GM21529 (cell line): Measurements from ENCODE around the gene PNKD.

ENCODE experiments used
- ATAC-seq: cut with Tn5 transposase; IDR thresholded peaks from one replicate; pipeline ENCODE4 v1.9.1; 2021; ENCODE audit not compliant: unreplicated experiment

Gene PNKD

DNA sequence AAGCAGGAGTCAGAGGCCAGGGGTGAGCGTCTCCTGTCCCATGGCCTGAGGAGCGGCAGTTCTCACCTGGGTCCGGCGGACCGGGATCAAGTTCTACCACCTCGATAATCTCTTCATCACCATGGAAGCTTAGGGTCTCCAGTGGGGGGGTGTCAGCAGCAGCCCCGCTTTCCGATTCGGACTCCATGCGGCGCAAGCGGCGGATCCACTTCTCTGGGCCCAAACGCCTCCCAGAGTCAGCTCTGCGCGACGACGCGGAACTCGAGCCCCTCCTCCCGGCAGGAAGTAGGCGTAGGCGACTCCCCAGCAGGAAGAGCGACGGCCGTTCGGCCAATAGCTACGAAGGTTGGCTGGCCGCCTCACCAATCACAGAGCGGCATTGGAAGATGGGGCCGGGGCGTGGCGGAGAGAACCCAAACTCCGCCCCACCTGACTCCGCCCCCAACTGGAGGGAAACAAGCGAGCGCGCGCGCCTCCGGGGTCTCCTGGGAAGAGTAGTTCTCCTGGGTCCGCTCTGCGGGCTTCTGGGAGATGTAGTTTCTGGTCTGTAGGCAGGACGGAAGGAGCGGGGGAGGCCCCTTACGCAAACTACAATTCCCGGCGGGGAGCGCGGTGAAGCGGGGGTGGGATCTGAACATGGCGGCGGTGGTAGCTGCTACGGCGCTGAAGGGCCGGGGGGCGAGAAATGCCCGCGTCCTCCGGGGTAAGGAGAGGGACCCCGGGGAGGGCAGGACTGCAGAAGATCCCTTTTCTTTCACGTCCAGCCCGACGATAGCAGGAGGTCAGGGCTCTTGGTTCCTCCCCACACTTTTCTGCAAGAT is at the start of gene PNKD, which contains the start of gene AAMP:
Gene PNKD (plus strand): TSS at position 620 of the 821 bp plus-strand sequence. CDS start 17 bp downstream, at position 637.
Gene AAMP (minus strand): TSS at position 238 of the 821 bp plus-strand sequence. CDS start 51 bp downstream, at position 187.
- ATAC-seq: peak; percentile 90

GRCh38 chr2:218221000-218221399 is 49.3 kb upstream of the PNKD start:
- no peak for ATAC-seq

GRCh38 chr2:218223046-218223445 is 47.3 kb upstream of the PNKD start:
- no peak for ATAC-seq

GRCh38 chr2:218224186-218224585 is 46.1 kb upstream of the PNKD start:
- ATAC-seq: no peak

DNA sequence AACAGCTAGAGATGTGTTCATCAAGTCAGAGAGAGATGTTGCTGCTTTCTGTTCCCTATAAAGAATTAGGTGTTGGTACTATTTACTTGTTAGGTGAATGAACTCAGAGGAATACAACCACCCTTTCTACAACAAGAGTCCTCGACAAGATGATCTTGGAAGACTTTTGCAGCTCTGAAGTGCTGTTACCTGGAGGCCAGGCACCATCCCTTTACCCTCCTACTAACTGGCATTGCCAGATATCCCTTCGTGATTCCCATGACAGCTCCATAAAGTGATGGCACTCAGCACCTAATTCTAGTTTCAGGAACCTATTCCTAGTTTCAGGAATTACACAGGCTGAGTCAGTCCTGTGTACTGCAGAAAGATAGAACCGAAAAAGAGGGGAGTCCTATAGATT is 43.4 kb upstream of the PNKD start:
- ATAC-seq: no peak

- no peak for ATAC-seq
Measured at GRCh38 chr2:218228366-218229090, 41.8 kb upstream of the PNKD start.

DNA sequence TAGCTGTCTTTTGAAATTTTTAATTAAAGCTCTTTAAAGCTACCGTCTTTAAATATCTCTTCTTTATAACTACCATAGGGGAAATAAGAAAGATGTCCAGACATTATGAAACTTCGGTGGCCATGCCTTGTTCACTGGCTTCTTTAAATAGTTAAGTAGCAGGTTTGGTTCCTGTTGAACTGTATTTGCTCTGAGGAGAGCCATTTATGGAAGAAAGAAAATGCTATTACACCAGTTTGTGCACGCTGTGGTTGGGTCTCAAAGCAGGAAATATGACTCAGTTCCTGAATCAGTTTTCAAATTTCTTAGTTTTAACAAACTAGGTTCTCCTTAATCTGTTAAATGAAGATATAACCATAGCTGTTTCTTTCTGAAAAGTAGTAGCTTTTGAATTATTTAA is 41.1 kb upstream of the PNKD start:
- ATAC-seq: peak; percentile 93

GRCh38 chr2:218229851-218230250 is 40.5 kb upstream of the PNKD start:
- no peak for ATAC-seq

DNA sequence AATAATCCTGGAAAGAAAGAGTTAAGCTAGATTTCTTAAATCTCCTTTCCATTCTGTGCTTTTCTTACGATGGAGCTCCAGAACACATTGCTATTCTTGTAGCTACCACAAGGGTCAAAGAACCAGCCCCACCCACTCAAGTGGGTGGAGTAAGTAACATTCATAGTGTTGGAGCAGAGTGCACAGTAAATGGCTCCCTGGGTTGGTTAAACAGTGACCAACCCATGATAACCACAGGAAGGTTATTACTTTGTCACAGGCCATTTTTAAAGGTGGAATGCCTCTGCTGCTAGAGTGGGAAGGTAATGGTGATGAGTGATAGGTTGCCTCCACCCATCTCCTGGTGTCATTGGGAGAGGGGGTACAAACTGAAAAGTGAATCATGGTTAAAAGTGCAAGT is 39.4 kb upstream of the PNKD start:
- ATAC-seq: peak; percentile 41

DNA sequence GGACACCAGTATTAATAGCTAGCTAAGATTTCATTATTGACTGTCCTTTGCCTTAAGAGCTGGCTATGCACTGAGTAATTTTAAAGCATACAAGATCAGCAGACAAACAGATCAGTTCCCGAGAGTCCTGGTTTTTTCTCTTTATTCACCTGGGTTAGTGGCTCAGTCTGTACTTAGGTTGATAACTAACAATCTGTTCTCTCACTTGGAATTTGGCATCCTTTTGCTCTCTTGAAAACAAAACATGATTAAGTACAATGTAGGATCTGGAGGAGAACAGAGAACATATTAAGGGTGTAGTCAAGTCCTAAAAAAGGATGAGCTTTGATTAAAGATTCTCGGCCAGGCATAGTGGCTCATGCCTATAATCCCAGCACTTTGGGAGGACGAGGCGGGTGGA is 36.8 kb upstream of the PNKD start:
- ATAC-seq: no peak

- no peak for ATAC-seq
Measured at GRCh38 chr2:218234521-218234920, 35.8 kb upstream of the PNKD start.

DNA sequence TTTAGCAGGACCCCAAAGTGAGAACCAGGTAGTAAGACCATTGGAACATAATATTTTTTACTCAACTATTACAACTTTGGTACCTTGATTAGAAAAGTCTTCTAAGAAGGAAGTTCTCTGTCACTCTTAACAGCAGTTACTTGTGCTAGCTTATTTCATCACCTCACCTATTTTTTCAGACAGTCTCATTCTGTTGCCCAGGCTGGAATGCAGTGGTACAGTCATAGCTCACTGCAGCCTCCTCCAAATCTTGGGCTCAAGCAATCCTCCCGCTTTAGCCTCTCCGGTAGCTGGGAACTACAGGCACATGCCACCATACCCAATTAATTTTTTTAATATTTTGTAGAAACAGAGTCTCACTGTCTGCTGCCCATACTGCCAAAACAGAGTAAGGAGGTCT is 35.3 kb upstream of the PNKD start:
- no peak for ATAC-seq

DNA sequence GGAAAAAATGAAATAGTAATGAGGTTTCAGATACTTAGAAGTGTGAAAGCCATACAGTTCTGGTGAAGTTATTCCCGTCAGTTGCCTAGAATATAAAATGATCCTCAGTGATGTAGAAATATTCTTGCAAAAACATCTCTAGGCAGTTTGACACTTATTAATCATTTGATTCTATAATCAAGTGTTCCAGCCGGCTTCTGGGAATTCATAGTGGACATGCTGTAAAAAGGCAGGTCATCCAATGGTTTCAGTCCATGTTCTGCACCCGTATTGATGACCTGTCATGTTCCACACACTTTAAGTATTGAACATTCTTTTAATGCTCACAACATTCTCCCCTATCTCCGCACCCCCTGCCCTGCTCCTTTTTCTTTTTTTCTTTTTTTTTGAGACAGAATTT is 33.5 kb upstream of the PNKD start:
- ATAC-seq: no peak

DNA sequence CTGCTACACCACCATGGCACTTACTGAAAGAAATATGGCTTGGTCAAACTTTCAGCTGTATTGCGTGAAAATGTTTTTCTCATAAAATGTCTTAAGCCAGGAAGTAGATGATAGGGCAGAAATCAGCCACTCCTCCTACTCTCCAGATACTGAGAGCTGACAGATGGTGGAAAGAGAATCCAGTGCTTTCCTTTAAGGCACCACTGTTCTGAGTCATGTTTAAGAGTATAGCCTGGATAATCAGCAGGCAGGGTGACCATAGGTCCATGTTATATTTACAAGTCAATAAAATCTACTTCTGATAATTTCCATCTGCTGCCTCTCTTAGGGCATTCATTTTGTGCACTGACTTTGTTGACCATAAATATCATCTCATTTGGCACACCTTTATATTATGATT is 31.4 kb upstream of the PNKD start:
- ATAC-seq: no peak

DNA sequence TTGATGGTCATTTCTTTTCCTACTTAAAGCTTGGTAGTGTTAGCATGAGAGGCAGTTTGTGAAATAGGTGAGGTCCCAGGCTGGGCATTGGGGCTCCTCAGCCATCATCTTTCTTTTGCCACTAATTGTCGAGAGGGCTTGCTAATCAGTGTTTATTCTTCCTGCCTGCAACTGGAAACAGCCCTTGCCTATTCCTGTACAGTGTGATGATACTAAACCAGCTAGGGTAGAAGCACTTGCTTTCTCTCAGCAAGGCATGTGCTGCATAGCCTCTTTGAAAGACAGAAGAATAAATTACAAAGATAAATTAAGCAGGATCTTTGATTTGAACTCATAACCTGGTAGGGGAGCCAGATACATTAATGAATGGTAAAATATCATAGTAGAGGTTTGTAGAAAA is 26.1 kb upstream of the PNKD start:
- ATAC-seq: no peak

DNA sequence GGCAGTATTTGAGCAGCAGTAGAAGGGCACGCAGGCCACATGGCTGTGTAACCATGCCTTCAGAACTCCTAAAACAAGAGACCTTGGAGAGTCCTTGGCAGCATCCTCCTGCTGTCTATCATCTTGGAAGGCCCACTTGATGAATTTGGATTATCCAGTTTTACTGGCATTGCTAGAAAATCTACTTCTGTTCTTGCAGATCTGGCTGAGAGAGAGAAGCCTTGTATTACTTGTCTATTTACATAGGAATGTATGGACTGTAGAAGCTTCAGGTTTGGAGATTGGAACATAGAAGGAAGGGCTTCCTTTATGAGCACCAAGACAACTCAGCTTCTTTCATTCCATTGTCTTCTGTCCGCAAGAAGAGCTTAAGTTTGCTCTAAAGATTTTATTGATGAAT is 25.7 kb upstream of the PNKD start:
- ATAC-seq: no peak

GRCh38 chr2:218245214-218245613 is 25.1 kb upstream of the PNKD start:
- no peak for ATAC-seq

DNA sequence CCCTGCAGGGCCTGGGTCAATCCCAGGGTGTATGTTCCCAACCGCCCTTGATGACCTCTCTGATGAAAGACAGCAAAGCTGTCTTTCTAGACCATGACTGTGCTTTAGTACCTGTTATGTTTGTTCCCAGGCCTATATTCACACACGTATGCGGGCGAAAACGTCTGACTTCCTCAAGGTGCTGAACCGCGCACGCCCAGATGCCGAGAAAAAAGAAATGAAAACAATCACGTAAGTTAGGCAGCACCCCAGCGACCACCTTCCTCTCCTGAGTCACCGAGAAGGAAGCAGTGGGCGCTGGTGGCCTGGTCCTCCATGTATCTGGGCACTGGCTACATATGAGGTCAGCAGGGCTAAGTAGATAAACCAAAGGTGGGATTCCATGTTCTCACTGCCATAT is 20.6 kb upstream of the PNKD start:
- ATAC-seq: no peak

DNA sequence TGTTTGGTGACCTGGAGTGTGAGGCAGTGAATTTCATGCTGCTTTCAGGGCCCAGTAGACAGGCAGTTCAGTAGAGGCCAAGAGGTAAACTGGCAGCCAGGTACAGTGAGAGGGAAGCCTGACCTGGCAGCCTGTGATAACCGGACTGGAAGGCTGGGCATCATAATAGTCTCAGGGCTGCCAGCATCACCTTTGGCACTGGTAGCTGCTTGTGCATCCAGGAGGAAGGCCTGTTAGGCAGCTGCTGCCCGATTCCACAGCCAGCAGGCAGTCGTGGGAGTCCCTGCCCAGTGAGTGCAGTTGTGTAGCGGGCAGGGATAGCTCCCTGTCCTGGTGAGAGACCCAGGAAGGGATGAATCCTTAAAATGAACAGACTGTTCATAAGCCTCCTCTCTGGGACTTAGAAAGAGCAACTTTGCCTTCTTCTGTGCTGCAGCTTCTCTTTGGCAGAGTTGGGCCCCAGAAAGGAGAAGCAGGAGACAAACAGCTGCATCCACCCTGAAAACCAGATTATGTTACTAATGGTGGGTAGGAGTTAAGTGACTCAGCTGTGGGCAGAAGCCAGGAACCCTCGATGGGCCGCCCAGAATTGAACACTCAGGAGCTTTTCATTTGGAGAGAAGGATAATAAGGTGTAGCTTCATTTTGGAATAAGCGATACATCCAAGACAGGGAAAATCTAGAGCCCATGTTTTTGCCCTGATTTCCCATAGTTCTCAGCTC is 17.6 kb upstream of the PNKD start:
- ATAC-seq: no peak

- no peak for ATAC-seq
Measured at GRCh38 chr2:218253232-218253625, 17.1 kb upstream of the PNKD start.

DNA sequence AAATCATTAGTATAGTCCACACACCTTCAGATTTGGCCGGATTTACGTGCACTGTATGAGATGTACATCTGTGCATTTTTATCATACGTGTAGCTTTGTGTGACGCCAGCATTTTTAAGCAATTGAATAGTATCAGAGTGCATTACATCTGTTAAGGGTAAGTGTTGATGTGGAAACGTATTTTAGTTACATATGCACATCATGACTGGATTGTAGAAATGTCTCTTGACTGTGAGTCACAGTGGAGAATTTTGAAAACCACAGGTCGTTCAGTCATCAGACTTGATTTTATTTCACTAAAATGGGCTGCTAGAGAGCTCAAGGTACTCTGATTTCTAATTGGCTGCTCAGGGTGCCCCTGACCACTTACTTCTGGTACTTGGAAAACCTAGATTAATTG is 14.9 kb upstream of the PNKD start:
- no peak for ATAC-seq
